Measurements from ENCODE around the gene HPS4. TPM values are rescaled to one million over a fixed set of nuclear protein-coding genes. Genes with fewer than 3 reads are reported as not detected.

The HPS4 gene
- total RNA-seq, 3 donors from 2014 or later: 29.0 to 43.6 (median 35.4) TPM

DNA sequence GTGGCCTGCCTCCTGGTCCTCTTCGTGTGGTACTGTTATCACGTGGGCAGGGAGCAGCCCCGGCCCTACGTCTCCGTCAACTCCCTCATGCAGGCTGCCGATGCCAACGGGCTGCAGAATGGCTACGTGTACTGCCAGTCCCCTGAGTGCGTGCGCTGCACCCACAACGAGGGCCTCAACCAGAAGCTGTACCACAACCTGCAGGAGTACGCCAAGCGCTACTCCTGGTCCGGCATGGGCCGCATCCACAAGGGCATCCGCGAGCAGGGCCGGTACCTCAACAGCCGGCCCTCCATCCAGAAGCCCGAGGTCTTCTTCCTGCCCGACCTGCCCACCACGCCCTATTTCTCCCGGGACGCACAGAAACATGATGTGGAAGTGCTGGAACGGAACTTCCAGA is 49.8 kb downstream of the HPS4 start:
- no peak overlapping the region for H3K4me3 ChIP-seq
- intact Hi-C loops (cut with DNase I; ENCODE audit: low total_unique reads): no loop called here
- no peak for DNase-seq (ENCODE audit: low spot score in 2 of 2)
- H3K27ac ChIP-seq: no peak overlapping the region
- no peaks in the 10 kb centered on the region for H3K9me3 ChIP-seq
- no peaks in the 10 kb centered on the region for H3K27me3 ChIP-seq
- H3K4me1 ChIP-seq: no peaks in the 10 kb centered on the region
- no peaks in the 10 kb centered on the region for H3K36me3 ChIP-seq
- TF ChIP-seq POLR2AphosphoS5 (IDR thresholded peaks at IDR 0.05) (no peak), POLR2A (IDR thresholded peaks at IDR 0.05) (no peak), CTCF (IDR thresholded peaks at IDR 0.05) (no peak)

GRCh38 chr22:26432619-26433311 is 50.8 kb downstream of the HPS4 start:
- H3K36me3 ChIP-seq: no peaks in the 10 kb centered on the region
- DNase-seq (ENCODE audit: low spot score in 2 of 2): no peak
- no peak overlapping the region for H3K27ac ChIP-seq
- H3K9me3 ChIP-seq: no peaks in the 10 kb centered on the region
- H3K27me3 ChIP-seq: no peaks in the 10 kb centered on the region
- no peak for TF ChIP-seq CTCF (IDR thresholded peaks at IDR 0.05)
- TF ChIP-seq POLR2AphosphoS5 (IDR thresholded peaks at IDR 0.05): no peak
- TF ChIP-seq POLR2A (IDR thresholded peaks at IDR 0.05): no peak
- H3K4me1 ChIP-seq: no peaks in the 10 kb centered on the region
- intact Hi-C loops (cut with DNase I; ENCODE audit: low total_unique reads): no loop called here
- no peak overlapping the region for H3K4me3 ChIP-seq

DNA sequence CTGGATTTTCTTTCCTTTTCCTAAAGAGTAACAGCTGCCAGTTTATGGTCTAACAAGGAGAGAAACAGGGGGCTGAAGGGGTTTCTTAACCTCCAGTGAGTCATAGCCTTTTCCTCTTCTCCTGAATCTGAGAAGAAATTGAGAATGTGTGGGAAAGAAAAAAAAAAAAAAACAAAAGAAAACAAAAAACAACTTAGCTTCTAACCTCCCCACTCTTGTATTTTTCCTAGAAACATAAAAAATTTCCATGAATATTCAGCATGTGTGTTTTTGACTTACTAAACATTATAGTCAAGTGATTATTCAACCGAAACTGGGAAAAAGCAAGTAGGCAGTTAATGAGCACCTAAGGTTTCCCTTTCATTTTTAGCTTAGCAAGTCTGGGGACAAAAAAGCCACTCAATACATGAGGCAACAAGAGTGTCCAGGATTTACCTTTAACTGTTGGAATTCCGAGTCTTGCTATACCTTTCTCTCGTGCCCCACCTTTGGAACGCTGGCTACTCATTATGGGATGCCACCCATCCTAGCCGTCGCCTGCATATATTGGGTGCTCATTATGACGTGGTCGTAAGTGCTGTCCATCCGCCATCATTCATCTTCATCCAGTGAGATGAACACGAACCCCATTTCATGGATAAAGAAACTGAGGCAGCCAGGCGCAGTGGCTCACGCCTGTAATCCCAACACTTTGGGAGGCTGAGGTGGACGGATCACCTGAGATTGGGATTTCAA is 52.2 kb downstream of the HPS4 start:
- DNase-seq (ENCODE audit: low spot score in 2 of 2): no peak
- Histone ChIP-seq H3K9me3 (no peaks in the 10 kb centered on the region), H3K4me3 (no peak overlapping the region), H3K27me3 (no peaks in the 10 kb centered on the region), H3K27ac (no peak overlapping the region), H3K4me1 (no peaks in the 10 kb centered on the region), H3K36me3 (no peaks in the 10 kb centered on the region)
- intact Hi-C loops (cut with DNase I; ENCODE audit: low total_unique reads): no loop called here
- TF ChIP-seq POLR2AphosphoS5 (IDR thresholded peaks at IDR 0.05) (no peak), POLR2A (IDR thresholded peaks at IDR 0.05) (no peak), CTCF (IDR thresholded peaks at IDR 0.05) (no peak)

GRCh38 chr22:26430600-26430999 is 53.0 kb downstream of the HPS4 start:
- no peak for TF ChIP-seq CTCF (IDR thresholded peaks at IDR 0.05)
- H3K27me3 ChIP-seq: no peaks in the 10 kb centered on the region
- H3K36me3 ChIP-seq: no peaks in the 10 kb centered on the region
- no peaks in the 10 kb centered on the region for H3K4me1 ChIP-seq
- no peak overlapping the region for H3K4me3 ChIP-seq
- DNase-seq (ENCODE audit: low spot score in 2 of 2): no peak
- intact Hi-C loops (cut with DNase I; ENCODE audit: low total_unique reads): no loop called here
- no peak overlapping the region for H3K27ac ChIP-seq
- H3K9me3 ChIP-seq: no peaks in the 10 kb centered on the region
